HepG2 (cell line): Measurements from ENCODE around the gene SP140L. TPM values are rescaled to one million over a fixed set of nuclear protein-coding genes. Genes with fewer than 3 reads are reported as not detected.

ENCODE experiments used
- AHDC1 ChIP-seq: sonication (generic); formaldehyde crosslinking; IDR thresholded peaks from 2 replicates; pipeline ENCODE4 v1.5.1; 2020; ENCODE audit warnings: mild to moderate bottlenecking, missing genetic modification reagents, borderline replicate concordance
- ASH2L ChIP-seq: fragments of 300-600, 200-600 bp; sonication (generic); IDR thresholded peaks from 2 replicates; pipeline ENCODE4 v1.7.0; 2017; ENCODE audit warnings: low read depth, mild to moderate bottlenecking, moderate library complexity, mixed read lengths, low read length; ENCODE audit not compliant: insufficient read length
- MAFG ChIP-seq: sonication (generic); formaldehyde crosslinking; IDR thresholded peaks from 2 replicates; pipeline ENCODE4 v1.5.1; 2020; ENCODE audit warnings: mild to moderate bottlenecking, missing genetic modification reagents
- MLX ChIP-seq: IDR thresholded peaks from 2 replicates; pipeline ENCODE4 v1.6.1; 2016
- MXD4 ChIP-seq: IDR thresholded peaks from 2 replicates; pipeline ENCODE4 v1.6.1; 2016; ENCODE audit warnings: mild to moderate bottlenecking, missing biosample characterization, missing genetic modification reagents
- NCOA2 ChIP-seq: sonication (generic); formaldehyde crosslinking; IDR thresholded peaks from 2 replicates; pipeline ENCODE4 v1.8.0; 2022; ENCODE audit warnings: inconsistent platforms
- RBFOX2 ChIP-seq: fragments of 200-400 bp; formaldehyde crosslinking; IDR thresholded peaks from 2 replicates; pipeline ENCODE4 v1.6.1; 2017; ENCODE audit warnings: low read depth, mild to moderate bottlenecking, low read length
- RBM39 ChIP-seq: fragments of 200-400 bp; formaldehyde crosslinking; IDR thresholded peaks from one replicate; pipeline ENCODE4 v1.6.1; 2018; ENCODE audit warnings: antibody characterized with exemption, mild to moderate bottlenecking, low read depth, low read length; ENCODE audit not compliant: poor library complexity, severe bottlenecking
- SP5 ChIP-seq: IDR thresholded peaks from 2 replicates; pipeline ENCODE4 v1.6.1; 2016; ENCODE audit warnings: low read depth, borderline replicate concordance
- ZBTB20 ChIP-seq: sonication (generic); formaldehyde crosslinking; IDR thresholded peaks from 2 replicates; pipeline ENCODE4 v1.8.1; 2023; ENCODE audit warnings: missing genetic modification reagents, low read depth, mild to moderate bottlenecking, borderline replicate concordance
- ZBTB4 ChIP-seq: sonication (generic); formaldehyde crosslinking; IDR thresholded peaks from 2 replicates; pipeline ENCODE4 v1.4.0; 2020; ENCODE audit warnings: missing genetic modification reagents, mild to moderate bottlenecking, borderline replicate concordance
- ZNF232 ChIP-seq: sonication (generic); formaldehyde crosslinking; IDR thresholded peaks from 2 replicates; pipeline ENCODE4 v1.4.0; 2020; ENCODE audit warnings: missing genetic modification reagents, borderline replicate concordance
- ZNF343 ChIP-seq: sonication (generic); formaldehyde crosslinking; IDR thresholded peaks from 2 replicates; pipeline ENCODE4 v1.4.0; 2020; ENCODE audit warnings: mild to moderate bottlenecking, missing genetic modification reagents
- ZNF432 ChIP-seq: sonication (generic); formaldehyde crosslinking; IDR thresholded peaks from 2 replicates; pipeline ENCODE4 v1.5.0; 2020; ENCODE audit warnings: missing genetic modification reagents, mild to moderate bottlenecking, borderline replicate concordance
- polyA plus RNA-seq, 8 experiments: library from polyadenylated mRNA; depleted of rRNA in 3 of 8; stranded (reverse) in 7 of 8; unstranded in 1 of 8; fragments of >200 nt; fragmentation: Illumina TruSeq in 4 of 8; extraction: Trizol in 4 of 8; gene quantifications; 2 replicates each; pipeline versions ENCODE4 v1.2.1 to v1.2.3, GENCODE V29; 2011 to 2016; ENCODE audit warnings: low read depth in 4 of 8, missing spikeins in 1 of 8, mixed read lengths in 1 of 8; ENCODE audit not compliant: insufficient read depth in 1 of 8
- total RNA-seq, 5 experiments: library from RNA; depleted of rRNA; stranded (reverse); fragments of >200 nt; fragmentation: Illumina TruSeq; extraction: Trizol; gene quantifications; 2 replicates each; pipeline ENCODE4 v1.2.3, GENCODE V29; 2016; ENCODE audit warnings: low read depth in 1 of 5
- TF ChIP-seq, protein P1 (sequence below): sonication (generic); formaldehyde crosslinking; IDR thresholded peaks from 2 replicates; pipeline ENCODE4 v1.8.0; 2022; ENCODE audit warnings: mild to moderate bottlenecking, missing genetic modification reagents, borderline replicate concordance

Gene SP140L
- total and polyA plus RNA-seq, 2 of the 13 experiments (the other 11 are each of a cell fraction or from before 2014, with no cell fraction given) = 10.9 to 17.5 TPM

DNA sequence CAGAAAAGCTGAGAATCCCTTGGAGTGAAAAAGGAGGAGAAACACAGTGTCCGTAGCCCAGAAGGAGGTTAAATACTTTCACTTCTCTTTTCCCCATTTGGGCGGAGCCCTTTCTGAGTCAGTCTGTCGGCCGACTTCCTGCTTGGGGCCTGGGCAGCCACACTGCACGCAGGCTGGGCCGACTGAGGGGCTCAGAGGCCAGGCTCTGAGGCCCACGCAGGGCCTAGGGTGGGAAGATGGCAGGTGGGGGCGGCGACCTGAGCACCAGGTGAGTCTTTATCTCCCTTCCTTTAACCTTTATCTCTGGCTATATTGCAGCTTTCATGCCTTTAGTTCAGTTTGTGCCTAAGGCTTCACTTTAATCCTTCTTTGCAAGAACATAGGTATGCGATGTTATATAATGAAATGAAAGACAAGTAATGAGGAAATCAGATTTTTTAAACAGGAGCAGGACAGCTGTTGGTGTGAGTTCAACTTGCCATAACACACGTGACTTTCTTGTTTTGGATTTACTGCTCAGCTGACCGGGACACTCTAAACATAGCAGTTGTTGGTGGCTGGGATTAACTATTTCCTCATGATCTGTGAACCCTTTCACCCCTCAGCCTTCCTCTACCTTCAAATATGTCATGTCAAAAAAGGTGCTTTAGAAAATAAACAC lies 89.2 kb downstream of the SP140L start, which contains the start of gene SP100 (continued):
- TF ChIP-seq AHDC1 (CRISPR knock-in tag) (peak; percentile 24; the same call in 1 of the 2 replicates), SP5 (peak; percentile 85), ZNF232 (CRISPR knock-in tag) (no peak; the same call in 1 of the 2 replicates), ZNF343 (CRISPR knock-in tag) (no peak), RBM39 (peak; percentile 74), MXD4 (CRISPR knock-in tag) (peak; percentile 25; the same call in 1 of the 2 replicates), ZNF432 (CRISPR knock-in tag) (no peak), ZBTB20 (CRISPR knock-in tag) (peak; percentile 75), ZBTB4 (CRISPR knock-in tag) (no peak), ASH2L (peak; percentile 58), RBFOX2 (peak; percentile 77), MLX (CRISPR knock-in tag) (peak; percentile 75; the same call in 1 of the 2 replicates), MAFG (CRISPR knock-in tag) (no peak), NCOA2 (CRISPR knock-in tag) (peak; percentile 29; the same call in 1 of the 2 replicates)
- TF ChIP-seq, protein P1, sequence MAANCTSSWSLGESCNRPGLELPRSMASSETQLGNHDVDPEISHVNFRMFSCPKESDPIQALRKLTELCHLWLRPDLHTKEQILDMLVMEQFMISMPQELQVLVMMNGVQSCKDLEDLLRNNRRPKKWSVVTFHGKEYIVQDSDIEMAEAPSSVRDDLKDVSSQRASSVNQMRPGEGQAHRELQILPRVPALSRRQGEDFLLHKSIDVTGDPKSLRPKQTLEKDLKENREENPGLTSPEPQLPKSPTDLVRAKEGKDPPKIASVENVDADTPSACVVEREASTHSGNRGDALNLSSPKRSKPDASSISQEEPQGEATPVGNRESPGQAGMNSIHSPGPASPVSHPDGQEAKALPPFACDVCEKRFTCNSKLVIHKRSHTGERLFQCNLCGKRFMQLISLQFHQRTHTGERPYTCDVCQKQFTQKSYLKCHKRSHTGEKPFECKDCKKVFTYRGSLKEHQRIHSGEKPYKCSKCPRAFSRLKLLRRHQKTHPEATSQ (CRISPR knock-in tag) = no peak
